ENCODE results near the gene SDK1. TPM values are rescaled to one million over a fixed set of nuclear protein-coding genes. Genes with fewer than 3 reads are reported as not detected.
"Not testable (repeated sequence)": the region's sequence is repeated elsewhere in the genome, so short reads cannot be mapped to it uniquely, and the experiment has no call there.

SDK1 gene
- total and polyA plus RNA-seq, 2 experiments from 2014 or later = 2.1 to 10.0 TPM

DNA sequence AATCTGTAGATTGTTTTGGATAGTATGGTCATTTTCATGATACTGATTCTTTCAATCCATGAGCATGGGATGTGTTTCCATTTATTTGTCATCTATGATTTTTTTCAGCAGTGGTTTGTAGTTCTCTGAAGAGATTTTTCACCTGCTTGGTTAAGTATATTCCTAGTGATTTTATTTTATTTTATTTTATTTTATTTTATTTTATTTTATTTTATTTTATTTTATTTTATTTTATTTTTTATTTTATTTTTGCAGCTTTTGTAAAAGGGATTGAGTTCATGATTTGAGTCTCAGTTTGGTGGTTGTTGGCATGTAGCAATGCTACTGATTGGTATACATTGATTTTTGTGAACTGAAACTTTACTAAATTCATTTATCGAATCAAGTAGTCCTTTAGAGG is 404.2 kb downstream of the SDK1 start:
- H3K27me3 ChIP-seq (ENCODE audit: insufficient read depth) = no peaks in the 10 kb centered on the region

DNA sequence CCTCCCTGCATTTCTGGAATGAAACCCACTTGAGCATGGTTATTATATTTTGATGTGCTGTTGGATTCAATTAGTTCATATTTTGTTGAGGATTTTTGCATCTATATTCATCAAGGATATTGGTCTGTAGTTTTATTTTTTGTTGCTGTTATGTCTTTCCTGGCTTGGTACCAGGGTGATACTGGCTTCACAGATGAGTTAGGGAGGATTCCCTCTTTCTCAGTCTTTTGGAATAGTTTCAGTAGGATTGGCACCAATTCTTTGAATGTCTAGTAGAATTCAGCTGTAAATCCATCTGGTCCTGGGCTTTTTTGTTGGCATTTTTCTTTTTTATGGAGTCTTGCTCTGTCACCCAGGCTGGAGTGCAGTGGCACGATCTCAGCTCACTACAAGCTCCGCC is 405.0 kb downstream of the SDK1 start:
- H3K36me3 ChIP-seq (ENCODE audit: insufficient read depth); H3F3A ChIP-seq (replicated peaks; ENCODE audit: low read depth); H3K27ac ChIP-seq (ENCODE audit: low read depth); H3K9me2 ChIP-seq (ENCODE audit: insufficient read depth); H3K79me2 ChIP-seq (replicated peaks; ENCODE audit: insufficient read depth); H3K4me1 ChIP-seq (ENCODE audit: insufficient read depth); H2AFZ ChIP-seq; ATAC-seq; H3K4me3 Mint-ChIP-seq; H4K20me1 ChIP-seq (replicated peaks; ENCODE audit: insufficient read depth); DNase-seq (ENCODE audit: low spot score); H3K36me3 Mint-ChIP-seq (ENCODE audit: low read depth); H3K4me2 ChIP-seq; H3K27me3 Mint-ChIP-seq (ENCODE audit: insufficient read depth, low read depth, poor library complexity); H3K27ac Mint-ChIP-seq; H3K4me1 Mint-ChIP-seq; H3K4me3 ChIP-seq; H3K27me3 ChIP-seq (ENCODE audit: insufficient read depth): not testable (repeated sequence)
- peaks cover 12% of the 10 kb centered on the region for H3K9me3 Mint-ChIP-seq

More for the DNA sequence above, 404.2 kb downstream of the SDK1 start:
- Histone ChIP-seq H3K4me1 (ENCODE audit: insufficient read depth) (no peaks in the 10 kb centered on the region), H3K4me3 (no peak overlapping the region), H3K27ac (ENCODE audit: low read depth) (no peak overlapping the region), H3F3A (replicated peaks; ENCODE audit: low read depth) (no peaks in the 10 kb centered on the region), H3K36me3 (ENCODE audit: insufficient read depth) (no peaks in the 10 kb centered on the region), H3K79me2 (replicated peaks; ENCODE audit: insufficient read depth) (no peaks in the 10 kb centered on the region), H3K9me2 (ENCODE audit: insufficient read depth) (peaks cover 5% of the 10 kb centered on the region; the same call in 1 of the 2 replicates), H3K4me2 (no peak overlapping the region), H2AFZ (no peak overlapping the region), H4K20me1 (replicated peaks; ENCODE audit: insufficient read depth) (no peaks in the 10 kb centered on the region)
- Mint-ChIP-seq H3K4me3 (no peak overlapping the region), H3K27ac (no peak overlapping the region), H3K4me1 (peaks cover 4% of the 10 kb centered on the region; the same call in 1 of the 3 replicates), H3K27me3 (ENCODE audit: insufficient read depth, low read depth, poor library complexity) (no peaks in the 10 kb centered on the region), H3K9me3 (peaks cover 12% of the 10 kb centered on the region; the same call in 2 of the 3 replicates), H3K36me3 (ENCODE audit: low read depth) (peaks cover 7% of the 10 kb centered on the region; the same call in 1 of the 3 replicates)
- TF ChIP-seq EZH2phosphoT487 (IDR thresholded peaks at IDR 0.05; ENCODE audit: unreplicated experiment) (no peak), NANOG (IDR thresholded peaks at IDR 0.05; ENCODE audit: borderline replicate concordance) (no peak)
- TF ChIP-seq, protein P1, sequence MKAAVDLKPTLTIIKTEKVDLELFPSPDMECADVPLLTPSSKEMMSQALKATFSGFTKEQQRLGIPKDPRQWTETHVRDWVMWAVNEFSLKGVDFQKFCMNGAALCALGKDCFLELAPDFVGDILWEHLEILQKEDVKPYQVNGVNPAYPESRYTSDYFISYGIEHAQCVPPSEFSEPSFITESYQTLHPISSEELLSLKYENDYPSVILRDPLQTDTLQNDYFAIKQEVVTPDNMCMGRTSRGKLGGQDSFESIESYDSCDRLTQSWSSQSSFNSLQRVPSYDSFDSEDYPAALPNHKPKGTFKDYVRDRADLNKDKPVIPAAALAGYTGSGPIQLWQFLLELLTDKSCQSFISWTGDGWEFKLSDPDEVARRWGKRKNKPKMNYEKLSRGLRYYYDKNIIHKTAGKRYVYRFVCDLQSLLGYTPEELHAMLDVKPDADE (IDR thresholded peaks at IDR 0.05) = no peak
- ATAC-seq = no peak
- DNase-seq (ENCODE audit: low spot score) = no peak

DNA sequence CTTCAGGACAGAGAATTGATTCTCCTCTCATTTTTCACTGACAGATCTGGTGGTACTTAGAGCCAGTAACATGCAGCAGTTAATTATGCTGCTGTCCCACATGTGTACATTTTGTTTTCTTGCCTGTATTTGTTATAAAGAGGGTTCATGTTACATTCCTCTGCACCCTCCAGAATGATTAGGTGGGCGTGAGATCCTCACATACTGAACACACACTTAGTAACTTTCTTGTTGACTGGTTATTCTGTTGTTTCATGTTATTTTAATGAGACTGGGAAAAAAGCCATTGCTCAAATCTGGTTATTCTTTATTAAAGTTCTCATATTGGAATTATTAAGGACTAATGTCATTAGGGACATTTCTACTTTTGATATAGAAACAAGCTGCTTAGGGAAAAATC is 409.1 kb downstream of the SDK1 start:
- Histone ChIP-seq H3F3A (replicated peaks; ENCODE audit: low read depth) (no peaks in the 10 kb centered on the region), H3K36me3 (ENCODE audit: insufficient read depth) (no peaks in the 10 kb centered on the region), H3K79me2 (replicated peaks; ENCODE audit: insufficient read depth) (no peaks in the 10 kb centered on the region), H3K4me2 (no peak overlapping the region), H3K4me3 (no peak overlapping the region), H3K27ac (ENCODE audit: low read depth) (no peak overlapping the region), H2AFZ (no peak overlapping the region), H3K9me2 (ENCODE audit: insufficient read depth) (no peaks in the 10 kb centered on the region; the same call in 1 of the 2 replicates), H3K4me1 (ENCODE audit: insufficient read depth) (no peaks in the 10 kb centered on the region), H4K20me1 (replicated peaks; ENCODE audit: insufficient read depth) (no peaks in the 10 kb centered on the region), H3K27me3 (ENCODE audit: insufficient read depth) (no peaks in the 10 kb centered on the region)
- Mint-ChIP-seq H3K36me3 (ENCODE audit: low read depth) (peaks cover 5% of the 10 kb centered on the region; the same call in 1 of the 3 replicates), H3K27me3 (ENCODE audit: insufficient read depth, low read depth, poor library complexity) (no peaks in the 10 kb centered on the region), H3K27ac (no peak overlapping the region), H3K4me1 (peaks cover 4% of the 10 kb centered on the region; the same call in 1 of the 3 replicates), H3K9me3 (peaks cover 13% of the 10 kb centered on the region), H3K4me3 (no peak overlapping the region)
- no peak for DNase-seq (ENCODE audit: low spot score)
- no peak for ATAC-seq
- TF ChIP-seq, protein P2, sequence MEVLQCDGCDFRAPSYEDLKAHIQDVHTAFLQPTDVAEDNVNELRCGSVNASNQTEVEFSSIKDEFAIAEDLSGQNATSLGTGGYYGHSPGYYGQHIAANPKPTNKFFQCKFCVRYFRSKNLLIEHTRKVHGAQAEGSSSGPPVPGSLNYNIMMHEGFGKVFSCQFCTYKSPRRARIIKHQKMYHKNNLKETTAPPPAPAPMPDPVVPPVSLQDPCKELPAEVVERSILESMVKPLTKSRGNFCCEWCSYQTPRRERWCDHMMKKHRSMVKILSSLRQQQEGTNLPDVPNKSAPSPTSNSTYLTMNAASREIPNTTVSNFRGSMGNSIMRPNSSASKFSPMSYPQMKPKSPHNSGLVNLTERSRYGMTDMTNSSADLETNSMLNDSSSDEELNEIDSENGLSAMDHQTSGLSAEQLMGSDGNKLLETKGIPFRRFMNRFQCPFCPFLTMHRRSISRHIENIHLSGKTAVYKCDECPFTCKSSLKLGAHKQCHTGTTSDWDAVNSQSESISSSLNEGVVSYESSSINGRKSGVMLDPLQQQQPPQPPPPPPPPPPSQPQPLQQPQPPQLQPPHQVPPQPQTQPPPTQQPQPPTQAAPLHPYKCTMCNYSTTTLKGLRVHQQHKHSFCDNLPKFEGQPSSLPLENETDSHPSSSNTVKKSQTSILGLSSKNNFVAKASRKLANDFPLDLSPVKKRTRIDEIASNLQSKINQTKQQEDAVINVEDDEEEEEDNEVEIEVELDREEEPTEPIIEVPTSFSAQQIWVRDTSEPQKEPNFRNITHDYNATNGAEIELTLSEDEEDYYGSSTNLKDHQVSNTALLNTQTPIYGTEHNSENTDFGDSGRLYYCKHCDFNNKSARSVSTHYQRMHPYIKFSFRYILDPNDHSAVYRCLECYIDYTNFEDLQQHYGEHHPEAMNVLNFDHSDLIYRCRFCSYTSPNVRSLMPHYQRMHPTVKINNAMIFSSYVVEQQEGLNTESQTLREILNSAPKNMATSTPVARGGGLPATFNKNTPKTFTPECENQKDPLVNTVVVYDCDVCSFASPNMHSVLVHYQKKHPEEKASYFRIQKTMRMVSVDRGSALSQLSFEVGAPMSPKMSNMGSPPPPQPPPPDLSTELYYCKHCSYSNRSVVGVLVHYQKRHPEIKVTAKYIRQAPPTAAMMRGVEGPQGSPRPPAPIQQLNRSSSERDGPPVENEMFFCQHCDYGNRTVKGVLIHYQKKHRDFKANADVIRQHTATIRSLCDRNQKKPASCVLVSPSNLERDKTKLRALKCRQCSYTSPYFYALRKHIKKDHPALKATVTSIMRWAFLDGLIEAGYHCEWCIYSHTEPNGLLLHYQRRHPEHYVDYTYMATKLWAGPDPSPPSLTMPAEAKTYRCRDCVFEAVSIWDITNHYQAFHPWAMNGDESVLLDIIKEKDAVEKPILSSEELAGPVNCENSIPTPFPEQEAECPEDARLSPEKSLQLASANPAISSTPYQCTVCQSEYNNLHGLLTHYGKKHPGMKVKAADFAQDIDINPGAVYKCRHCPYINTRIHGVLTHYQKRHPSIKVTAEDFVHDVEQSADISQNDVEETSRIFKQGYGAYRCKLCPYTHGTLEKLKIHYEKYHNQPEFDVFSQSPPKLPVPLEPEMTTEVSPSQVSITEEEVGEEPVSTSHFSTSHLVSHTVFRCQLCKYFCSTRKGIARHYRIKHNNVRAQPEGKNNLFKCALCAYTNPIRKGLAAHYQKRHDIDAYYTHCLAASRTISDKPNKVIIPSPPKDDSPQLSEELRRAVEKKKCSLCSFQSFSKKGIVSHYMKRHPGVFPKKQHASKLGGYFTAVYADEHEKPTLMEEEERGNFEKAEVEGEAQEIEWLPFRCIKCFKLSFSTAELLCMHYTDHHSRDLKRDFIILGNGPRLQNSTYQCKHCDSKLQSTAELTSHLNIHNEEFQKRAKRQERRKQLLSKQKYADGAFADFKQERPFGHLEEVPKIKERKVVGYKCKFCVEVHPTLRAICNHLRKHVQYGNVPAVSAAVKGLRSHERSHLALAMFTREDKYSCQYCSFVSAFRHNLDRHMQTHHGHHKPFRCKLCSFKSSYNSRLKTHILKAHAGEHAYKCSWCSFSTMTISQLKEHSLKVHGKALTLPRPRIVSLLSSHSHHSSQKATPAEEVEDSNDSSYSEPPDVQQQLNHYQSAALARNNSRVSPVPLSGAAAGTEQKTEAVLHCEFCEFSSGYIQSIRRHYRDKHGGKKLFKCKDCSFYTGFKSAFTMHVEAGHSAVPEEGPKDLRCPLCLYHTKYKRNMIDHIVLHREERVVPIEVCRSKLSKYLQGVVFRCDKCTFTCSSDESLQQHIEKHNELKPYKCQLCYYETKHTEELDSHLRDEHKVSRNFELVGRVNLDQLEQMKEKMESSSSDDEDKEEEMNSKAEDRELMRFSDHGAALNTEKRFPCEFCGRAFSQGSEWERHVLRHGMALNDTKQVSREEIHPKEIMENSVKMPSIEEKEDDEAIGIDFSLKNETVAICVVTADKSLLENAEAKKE (CRISPR knock-in tag; IDR thresholded peaks at IDR 0.05) = no peak
- no peak for TF ChIP-seq CREB1 (CRISPR knock-in tag; IDR thresholded peaks at IDR 0.05; ENCODE audit: low read depth)
- TF ChIP-seq POLR2AphosphoS5 (IDR thresholded peaks at IDR 0.05; ENCODE audit: low read depth) = no peak

All from GM23338 (cell line).